Sigmoid colon (tissue), 4 donors: ENCODE results near the gene MIAT.

ENCODE experiments used
- EP300 ChIP-seq, 4 donors: sonication (generic); formaldehyde crosslinking; IDR thresholded peaks; one replicate each; pipeline ENCODE4 v1.6.1; 2017; ENCODE audit warnings: antibody characterized with exemption in 4 of 4
- POLR2A ChIP-seq, 2 donors: fragments of 450-650 bp; IDR thresholded peaks; one replicate each; pipeline ENCODE4 v1.6.1; 2016; ENCODE audit warnings: antibody characterized with exemption in 2 of 2, mild to moderate bottlenecking in 2 of 2, moderate library complexity in 2 of 2
- POLR2AphosphoS5 ChIP-seq, 4 donors: sonication (generic); formaldehyde crosslinking; IDR thresholded peaks; one replicate each; pipeline ENCODE4 v1.6.1; 2017; ENCODE audit warnings: antibody characterized with exemption in 4 of 4
- TF ChIP-seq, protein P1 (sequence below), 4 experiments: fragments of 450-650 bp in 3 of 4; fragments of 200-600 bp in 1 of 4; IDR thresholded peaks; one replicate each; pipeline ENCODE4 v1.5.1; 2016 to 2019; ENCODE audit warnings: antibody characterized with exemption in 4 of 4, mild to moderate bottlenecking in 3 of 4, moderate library complexity in 2 of 4

DNA sequence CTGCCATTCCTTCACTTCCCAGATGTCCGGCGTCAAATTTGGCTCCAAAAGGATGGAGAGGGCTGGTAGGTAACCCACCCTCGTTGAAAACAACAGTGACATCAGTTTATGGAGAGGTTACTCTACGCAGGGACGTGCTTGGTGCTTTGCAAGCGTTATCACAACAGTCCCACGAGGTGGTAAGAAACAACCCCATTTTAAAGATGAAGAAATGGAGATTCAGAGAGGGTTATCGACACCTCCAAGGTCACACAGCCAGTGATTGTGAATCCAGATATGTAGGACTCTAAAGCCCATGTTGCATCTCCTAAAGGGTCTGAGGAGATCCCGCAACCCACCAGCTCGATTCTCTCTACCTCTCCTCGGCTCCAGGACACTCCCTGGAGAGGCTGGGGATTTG is 773 bp downstream of the MIAT start:
- TF ChIP-seq EP300 (IDR thresholded peaks at IDR 0.05), result no peak
- TF ChIP-seq, protein P1, sequence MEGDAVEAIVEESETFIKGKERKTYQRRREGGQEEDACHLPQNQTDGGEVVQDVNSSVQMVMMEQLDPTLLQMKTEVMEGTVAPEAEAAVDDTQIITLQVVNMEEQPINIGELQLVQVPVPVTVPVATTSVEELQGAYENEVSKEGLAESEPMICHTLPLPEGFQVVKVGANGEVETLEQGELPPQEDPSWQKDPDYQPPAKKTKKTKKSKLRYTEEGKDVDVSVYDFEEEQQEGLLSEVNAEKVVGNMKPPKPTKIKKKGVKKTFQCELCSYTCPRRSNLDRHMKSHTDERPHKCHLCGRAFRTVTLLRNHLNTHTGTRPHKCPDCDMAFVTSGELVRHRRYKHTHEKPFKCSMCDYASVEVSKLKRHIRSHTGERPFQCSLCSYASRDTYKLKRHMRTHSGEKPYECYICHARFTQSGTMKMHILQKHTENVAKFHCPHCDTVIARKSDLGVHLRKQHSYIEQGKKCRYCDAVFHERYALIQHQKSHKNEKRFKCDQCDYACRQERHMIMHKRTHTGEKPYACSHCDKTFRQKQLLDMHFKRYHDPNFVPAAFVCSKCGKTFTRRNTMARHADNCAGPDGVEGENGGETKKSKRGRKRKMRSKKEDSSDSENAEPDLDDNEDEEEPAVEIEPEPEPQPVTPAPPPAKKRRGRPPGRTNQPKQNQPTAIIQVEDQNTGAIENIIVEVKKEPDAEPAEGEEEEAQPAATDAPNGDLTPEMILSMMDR (IDR thresholded peaks at IDR 0.05), result no peak
- no peak for TF ChIP-seq POLR2A (IDR thresholded peaks at IDR 0.05)
- no peak for TF ChIP-seq POLR2AphosphoS5 (IDR thresholded peaks at IDR 0.05)
